Ishikawa (cell line): ENCODE data around the gene RAI2.

Experiments
- FOXM1 ChIP-seq: IDR thresholded peaks from 2 replicates; pipeline ENCODE4 v1.6.1; 2012; ENCODE audit warnings: low read depth, borderline replicate concordance
- RAD21 ChIP-seq: IDR thresholded peaks from 2 replicates; pipeline ENCODE4 v1.6.1; 2012; ENCODE audit warnings: low read depth
- YY1 ChIP-seq: IDR thresholded peaks from 2 replicates; pipeline ENCODE4 v1.6.1; 2012; ENCODE audit warnings: low read depth
- ZBTB7A ChIP-seq: IDR thresholded peaks from 2 replicates; pipeline ENCODE4 v1.6.1; 2012; ENCODE audit warnings: low read depth
- TF ChIP-seq, protein P1 (sequence below): IDR thresholded peaks from 2 replicates; pipeline ENCODE4 v1.6.1; 2012
- TF ChIP-seq, protein P2 (sequence below): IDR thresholded peaks from 2 replicates; pipeline ENCODE4 v1.6.1; 2012; ENCODE audit warnings: low read depth, mild to moderate bottlenecking

DNA sequence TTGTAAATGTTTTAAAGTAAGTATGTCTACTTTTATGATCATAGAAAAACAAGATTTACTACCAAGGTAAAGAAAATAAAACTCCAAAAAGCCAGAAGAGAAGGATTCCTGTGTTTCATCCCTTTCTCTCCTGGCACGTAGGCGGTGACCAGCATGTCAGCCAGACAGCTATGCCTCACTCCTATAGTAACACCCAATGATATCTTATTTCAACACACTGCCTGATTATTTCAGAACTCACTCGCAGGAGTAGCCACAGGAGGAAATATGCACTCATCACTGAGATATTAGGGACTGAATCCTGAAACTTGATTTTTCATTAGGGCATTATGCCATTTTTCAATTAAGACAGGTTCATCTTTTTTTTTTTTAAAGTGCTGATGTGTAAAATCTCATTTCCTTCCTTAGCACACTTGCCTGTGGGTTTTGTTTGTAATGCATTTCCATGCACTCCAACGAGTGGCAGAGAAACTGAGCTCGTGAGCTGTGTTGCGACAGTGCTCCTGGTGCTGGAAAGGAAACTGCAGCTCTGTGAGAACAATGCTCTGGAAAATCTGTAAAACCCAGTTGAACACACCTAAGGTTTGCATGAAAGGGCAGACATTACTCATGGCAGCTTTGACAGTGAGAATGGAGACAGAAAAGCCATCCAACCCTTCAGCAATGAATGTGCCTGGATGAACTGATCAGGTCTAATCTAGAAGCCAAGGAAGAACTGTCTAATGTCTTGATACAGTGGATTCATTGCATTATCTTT is 18.2 kb downstream of the RAI2 start:
- TF ChIP-seq ZBTB7A (no peak), FOXM1 (no peak), YY1 (no peak), RAD21 (no peak)
- TF ChIP-seq, protein P1, sequence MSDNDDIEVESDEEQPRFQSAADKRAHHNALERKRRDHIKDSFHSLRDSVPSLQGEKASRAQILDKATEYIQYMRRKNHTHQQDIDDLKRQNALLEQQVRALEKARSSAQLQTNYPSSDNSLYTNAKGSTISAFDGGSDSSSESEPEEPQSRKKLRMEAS: no peak
- TF ChIP-seq, protein P2, sequence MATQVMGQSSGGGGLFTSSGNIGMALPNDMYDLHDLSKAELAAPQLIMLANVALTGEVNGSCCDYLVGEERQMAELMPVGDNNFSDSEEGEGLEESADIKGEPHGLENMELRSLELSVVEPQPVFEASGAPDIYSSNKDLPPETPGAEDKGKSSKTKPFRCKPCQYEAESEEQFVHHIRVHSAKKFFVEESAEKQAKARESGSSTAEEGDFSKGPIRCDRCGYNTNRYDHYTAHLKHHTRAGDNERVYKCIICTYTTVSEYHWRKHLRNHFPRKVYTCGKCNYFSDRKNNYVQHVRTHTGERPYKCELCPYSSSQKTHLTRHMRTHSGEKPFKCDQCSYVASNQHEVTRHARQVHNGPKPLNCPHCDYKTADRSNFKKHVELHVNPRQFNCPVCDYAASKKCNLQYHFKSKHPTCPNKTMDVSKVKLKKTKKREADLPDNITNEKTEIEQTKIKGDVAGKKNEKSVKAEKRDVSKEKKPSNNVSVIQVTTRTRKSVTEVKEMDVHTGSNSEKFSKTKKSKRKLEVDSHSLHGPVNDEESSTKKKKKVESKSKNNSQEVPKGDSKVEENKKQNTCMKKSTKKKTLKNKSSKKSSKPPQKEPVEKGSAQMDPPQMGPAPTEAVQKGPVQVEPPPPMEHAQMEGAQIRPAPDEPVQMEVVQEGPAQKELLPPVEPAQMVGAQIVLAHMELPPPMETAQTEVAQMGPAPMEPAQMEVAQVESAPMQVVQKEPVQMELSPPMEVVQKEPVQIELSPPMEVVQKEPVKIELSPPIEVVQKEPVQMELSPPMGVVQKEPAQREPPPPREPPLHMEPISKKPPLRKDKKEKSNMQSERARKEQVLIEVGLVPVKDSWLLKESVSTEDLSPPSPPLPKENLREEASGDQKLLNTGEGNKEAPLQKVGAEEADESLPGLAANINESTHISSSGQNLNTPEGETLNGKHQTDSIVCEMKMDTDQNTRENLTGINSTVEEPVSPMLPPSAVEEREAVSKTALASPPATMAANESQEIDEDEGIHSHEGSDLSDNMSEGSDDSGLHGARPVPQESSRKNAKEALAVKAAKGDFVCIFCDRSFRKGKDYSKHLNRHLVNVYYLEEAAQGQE: no peak
